ENCODE data around the gene SUGCT.

SUGCT gene

DNA sequence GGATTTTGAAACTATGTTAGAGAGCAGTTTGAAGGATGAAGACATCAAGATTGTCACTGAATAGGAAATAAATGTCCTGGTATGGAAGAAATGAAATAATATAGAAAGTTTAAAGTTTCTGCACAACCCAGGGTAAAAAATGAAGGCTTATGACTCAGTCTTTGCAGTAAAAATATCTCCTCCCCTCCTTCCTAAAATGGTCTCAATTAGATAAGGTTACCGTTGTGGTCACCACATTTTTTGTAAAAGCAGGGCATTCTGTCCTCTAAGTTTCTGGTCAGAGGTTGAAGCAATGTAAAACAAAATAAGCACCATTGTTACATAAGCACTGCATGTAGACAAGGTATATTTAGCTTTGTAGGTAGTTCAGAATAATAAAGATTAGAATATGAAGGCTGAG lies 403.5 kb downstream of the SUGCT start:
- DNase-seq = no peak

GRCh38 chr7:40541336-40541735 lies 406.5 kb downstream of the SUGCT start:
- no peak for DNase-seq

DNA sequence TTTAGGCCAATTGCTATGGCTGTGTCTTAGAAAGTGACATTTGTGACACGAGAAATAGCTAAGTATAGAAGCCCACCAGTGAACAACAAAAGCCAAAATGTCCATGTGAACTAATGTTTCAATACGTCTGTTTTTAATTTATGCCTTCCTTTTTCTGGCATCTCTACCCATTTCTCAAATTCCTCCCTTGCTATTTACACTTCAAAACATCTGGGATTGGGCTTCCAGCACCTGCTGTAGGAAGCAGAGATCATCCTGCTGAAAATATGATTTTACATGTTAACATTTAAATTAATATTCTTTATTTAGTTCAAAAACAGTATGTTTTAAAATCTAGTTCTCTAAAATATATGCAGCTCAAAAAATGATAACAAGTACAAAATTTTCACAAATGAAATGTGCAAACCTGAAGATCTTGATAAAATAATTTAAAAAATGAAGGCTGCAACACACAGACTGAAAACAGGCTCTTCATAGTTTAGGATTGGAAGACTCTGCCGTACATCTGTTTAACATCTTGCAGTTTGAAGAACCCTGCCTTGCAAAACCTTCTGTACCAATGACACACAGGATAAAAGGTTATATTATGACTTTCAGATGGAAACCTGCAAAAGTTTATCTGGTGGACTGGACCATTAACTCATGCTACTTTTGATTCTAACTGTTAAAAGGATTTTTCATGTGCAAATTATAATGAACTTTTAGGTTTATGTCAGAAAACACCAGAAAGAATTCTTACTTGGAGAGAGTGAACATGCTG lies 408.4 kb downstream of the SUGCT start:
- DNase-seq = no peak

GRCh38 chr7:40544221-40544723 lies 409.5 kb downstream of the SUGCT start:
- DNase-seq = no peak

DNA sequence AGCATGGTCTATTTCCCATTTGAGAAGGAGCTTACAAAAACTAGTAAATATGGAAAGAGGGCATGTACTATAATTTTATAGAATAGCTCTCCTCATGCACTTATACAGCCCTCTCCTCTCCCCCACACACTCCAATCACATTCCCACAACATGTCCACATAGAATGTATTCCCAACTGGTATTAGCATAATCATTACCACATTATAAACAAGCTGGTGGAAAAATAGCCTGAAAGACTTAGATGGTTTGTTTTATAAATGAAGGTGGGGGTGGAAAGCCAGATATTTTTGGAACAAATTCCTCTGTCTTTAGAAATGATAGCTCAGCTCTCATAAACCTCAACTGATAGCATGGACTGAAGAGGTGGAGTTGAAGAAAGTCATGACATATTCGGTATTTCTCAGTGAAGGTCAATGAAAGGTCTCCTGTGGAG lies 410.1 kb downstream of the SUGCT start:
- no peak for DNase-seq

DNA sequence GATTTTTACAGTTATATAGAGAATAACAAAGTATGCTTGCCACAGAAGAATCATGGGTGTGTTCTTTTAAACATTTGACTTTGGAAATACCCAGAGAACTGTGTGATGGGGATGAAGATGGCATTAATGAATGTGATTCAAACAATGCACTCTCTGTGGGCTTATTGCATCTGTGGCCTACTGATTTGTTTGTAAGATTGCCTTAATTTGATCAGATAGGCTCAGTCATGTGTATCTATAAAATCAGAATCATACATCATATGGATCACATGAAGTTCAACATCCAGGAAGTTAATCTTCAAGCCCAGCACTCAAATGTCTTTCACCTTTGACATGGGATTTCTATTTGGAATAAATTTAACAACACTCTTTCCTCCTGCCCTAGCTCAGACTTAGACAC lies 410.9 kb downstream of the SUGCT start:
- no peak for DNase-seq

DNA sequence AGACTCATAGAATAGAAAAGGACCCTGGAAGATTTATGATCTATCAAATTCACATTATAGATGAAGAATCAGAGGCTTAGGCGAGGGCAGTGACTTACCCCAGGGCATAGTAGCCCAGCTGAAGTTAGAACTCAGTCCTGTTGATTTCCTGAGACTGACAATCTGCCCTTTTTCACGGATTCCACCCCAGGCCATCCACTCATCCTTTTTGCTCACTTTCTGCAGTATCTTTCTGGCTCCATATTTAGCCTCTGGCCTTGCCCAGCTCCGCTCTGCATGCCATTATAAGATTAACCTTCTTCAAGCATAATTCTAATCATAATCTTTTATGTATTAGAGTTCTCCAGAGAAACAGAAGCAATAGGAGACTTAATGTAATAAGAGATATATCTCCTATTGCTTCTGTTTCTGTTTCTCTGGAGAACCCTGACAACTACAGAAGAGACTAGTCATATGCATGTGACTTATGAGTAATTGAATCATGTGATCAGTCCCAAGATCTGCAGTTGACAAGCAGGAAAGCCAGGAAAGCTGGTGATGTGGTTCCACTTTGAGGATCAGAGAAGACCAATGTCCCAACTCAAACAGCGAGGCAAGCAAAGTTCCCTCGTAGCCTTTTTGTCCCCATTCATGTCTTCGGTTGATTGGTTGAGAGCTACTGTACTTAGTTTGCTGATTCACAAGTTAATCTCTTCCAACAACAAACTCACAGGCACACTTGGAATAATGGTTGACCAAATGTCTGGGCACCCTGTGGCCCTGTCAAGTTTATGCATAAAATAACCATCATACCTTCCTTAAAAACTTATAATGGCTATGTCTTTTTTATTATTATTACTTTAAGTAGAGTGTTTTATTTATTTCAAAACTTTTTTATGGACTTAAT lies 412.1 kb downstream of the SUGCT start:
- DNase-seq = no peak

DNA sequence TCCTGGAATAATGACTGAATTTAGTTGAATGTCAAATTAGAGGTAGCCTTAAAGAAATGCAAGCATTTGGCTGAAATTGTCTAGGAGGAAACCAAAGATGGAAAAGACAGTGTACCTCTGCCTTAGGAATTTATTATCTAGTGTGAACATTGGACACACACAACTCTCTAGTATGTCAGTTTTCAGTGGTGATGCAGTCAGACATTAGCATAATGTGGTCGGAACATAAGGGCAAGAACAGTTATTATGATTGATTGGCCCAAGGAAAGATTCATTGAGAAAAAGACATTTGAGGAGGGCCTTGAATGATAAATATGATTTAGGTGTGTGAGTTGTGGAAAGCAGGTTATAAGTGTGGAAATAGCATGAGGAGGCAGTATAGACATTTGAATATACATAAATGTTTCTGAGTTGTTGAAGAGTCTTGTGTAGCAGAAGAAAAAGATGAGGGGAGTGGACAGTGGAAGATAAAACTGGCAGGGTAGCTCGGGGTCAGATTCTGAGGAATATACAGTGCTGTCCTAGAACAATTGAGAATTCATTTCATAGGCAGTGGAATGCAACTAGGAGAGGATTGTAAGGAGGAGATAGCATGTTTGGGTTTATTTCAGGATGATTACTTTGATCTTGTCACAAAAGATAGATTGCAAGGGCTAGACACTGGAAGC lies 414.7 kb downstream of the SUGCT start:
- no peak for DNase-seq

- no peak for DNase-seq
Observed at GRCh38 chr7:40551685-40552576, 417.1 kb downstream of the SUGCT start.

DNA sequence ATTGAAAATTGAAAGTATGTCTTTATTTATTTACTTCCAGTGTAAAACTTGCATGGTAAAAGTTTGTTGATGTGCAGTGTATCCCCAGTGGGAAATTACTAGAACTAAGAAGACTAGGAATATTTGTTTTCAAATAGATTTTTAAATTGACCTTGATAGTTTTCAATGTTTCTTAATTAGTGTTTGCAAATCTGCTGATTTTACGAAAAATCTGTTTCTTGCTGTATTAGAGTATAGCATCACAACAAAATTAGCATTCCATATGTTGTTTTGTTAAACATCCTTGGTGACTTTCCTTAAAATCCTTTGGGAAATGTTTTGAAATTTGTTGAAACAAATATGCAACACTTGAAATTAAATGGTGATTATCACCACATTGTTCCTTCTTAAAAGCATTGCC lies 425.9 kb downstream of the SUGCT start:
- no peak for DNase-seq

- no peak for DNase-seq
Observed at GRCh38 chr7:40566879-40567278, 432.1 kb downstream of the SUGCT start.

- DNase-seq = no peak
Observed at GRCh38 chr7:40569326-40569725, 434.5 kb downstream of the SUGCT start.

DNA sequence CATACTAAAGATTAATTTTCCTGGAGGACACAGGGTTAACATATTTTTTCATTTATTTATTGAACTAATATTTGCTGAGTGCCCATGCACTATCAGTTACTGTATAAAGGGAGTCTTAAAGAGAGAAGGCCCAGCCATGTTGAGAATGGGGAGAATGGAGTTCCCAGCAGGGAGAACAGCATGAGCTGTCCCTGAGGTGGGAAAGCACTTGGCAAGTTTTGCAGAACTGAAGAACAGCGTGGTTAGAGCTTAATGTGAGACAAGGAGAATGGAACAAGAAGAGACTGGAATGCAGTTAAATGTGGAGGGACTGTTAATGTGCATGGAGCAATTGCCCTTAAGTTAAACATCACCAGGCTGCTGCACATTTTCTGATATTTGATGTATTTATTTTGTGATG lies 435.4 kb downstream of the SUGCT start:
- no peak for DNase-seq

- DNase-seq = no peak
Observed at GRCh38 chr7:40571796-40572195, 437.0 kb downstream of the SUGCT start.

DNA sequence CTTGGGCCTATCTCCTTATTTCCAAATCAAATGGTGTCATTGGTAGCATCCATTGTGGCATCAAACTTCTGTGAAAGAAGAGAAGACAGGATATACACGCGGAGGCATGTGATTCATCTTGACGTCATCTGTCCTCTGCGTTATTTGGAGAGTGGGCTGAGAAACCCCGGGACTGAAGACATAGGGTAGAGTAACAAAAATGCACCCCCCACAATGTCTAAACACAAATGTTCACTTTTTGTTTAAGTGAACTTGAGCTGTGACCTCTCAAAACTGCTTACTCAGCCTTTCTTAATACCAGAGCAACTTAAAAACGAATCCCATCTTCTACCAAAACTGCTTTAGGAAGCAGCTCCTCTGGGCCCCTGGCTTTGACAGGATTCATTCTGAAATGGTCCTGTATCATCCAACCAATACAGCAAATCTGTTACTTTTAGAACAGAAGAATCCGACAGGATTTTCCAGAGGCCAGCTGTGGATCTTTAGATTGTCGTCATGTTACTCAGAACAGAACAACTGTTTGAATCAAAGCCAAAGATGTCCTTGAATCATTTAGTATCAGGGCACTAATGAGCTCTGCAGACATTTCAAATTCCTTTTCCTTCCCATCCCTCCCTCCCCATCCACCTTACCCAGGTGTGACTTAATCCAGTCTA lies 438.1 kb downstream of the SUGCT start:
- DNase-seq = no peak

DNA sequence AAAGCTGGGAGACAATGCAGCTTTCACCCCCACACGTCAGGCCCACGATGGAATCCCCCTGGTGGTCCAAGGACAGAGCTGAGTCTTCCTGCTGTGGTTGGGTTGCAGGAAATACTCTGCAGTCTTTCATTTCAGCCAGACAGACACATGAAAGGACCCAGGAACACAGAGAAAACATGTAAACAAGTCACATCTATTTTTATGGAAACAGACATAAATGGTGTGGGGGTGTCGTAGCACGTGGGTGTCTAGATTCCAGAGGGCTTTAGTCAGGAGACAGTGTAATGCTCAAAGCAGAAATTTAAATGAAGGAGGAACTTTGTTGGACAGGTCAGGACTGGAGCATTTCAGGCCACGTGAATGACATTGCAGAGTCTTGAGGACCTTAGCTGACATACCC lies 444.6 kb downstream of the SUGCT start:
- DNase-seq = no peak

- no peak for DNase-seq
Observed at GRCh38 chr7:40580776-40581175, 446.0 kb downstream of the SUGCT start.

DNA sequence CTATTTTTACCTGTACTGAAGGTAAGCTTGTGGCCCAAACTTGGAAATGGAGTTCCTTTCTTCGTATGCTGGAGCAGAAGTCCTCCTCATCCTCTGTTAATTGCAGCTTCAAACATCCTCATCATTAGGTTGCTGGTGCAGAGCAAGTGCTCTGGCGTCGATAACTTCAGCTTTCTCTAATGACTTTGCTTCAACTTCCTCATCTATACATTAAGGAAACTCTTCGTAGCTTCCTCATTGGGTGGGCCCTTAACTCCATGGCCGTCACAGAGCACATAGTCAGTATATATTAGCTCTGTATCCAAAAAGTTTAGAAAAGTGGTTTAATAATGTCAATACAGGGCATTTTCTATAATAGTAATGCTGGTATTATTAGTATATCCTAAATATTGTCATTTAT lies 447.7 kb downstream of the SUGCT start:
- no peak for DNase-seq

DNA sequence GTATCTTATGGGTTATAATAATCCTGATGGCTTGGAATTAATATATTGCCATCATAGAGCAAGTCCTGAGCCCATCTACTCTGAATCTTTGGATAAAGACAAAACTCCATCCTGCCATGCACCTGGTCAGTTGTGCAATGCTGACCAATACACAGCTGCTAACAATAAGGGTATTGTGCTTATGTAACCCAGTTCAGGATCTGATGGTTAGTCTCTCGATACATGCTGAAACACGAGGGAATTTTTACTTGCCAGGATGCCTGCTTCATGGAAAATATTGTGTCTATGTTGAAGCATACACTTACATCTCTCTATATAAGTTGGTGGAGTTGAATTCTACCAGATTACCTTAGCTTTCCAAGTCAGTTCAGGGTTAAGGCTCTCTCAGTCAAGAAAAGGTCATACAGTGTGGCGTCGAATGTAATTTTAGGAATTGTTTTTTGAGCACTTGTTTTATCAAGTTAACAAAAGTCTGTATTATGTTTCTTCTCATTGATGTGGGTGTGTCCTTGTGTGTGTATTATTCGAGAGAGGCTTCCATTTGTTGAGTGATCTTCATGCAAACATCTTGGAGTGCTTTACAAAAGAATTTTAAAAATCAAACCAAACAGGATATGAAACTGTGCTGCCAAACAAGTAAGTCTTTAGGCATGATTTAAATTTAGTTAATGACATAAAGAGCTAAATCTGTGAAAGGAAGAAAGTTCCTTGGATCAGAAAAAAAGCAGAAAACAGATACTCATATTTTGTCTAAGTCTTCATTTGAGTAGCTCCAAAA lies 449.1 kb downstream of the SUGCT start:
- DNase-seq = no peak

- DNase-seq = no peak
Observed at GRCh38 chr7:40584667-40585433, 450.0 kb downstream of the SUGCT start.
